Measurements from ENCODE around the gene ADCY10.

- TF ChIP-seq CTCF (IDR thresholded peaks at IDR 0.05) (no peak), POLR2A (IDR thresholded peaks at IDR 0.05) (no peak)
Measured at GRCh38 chr1:167792188-167792565, 121.8 kb downstream of the ADCY10 start.
